GM19035 (cell line): Measurements from ENCODE around the gene MAST3.
"Not testable (repeated sequence)": the region's sequence is repeated elsewhere in the genome, so short reads cannot be mapped to it uniquely, and the experiment has no call there.

Source experiments
- ATAC-seq: cut with Tn5 transposase; IDR thresholded peaks from one replicate; pipeline ENCODE4 v1.9.1; 2021; ENCODE audit not compliant: unreplicated experiment

The MAST3 gene

DNA sequence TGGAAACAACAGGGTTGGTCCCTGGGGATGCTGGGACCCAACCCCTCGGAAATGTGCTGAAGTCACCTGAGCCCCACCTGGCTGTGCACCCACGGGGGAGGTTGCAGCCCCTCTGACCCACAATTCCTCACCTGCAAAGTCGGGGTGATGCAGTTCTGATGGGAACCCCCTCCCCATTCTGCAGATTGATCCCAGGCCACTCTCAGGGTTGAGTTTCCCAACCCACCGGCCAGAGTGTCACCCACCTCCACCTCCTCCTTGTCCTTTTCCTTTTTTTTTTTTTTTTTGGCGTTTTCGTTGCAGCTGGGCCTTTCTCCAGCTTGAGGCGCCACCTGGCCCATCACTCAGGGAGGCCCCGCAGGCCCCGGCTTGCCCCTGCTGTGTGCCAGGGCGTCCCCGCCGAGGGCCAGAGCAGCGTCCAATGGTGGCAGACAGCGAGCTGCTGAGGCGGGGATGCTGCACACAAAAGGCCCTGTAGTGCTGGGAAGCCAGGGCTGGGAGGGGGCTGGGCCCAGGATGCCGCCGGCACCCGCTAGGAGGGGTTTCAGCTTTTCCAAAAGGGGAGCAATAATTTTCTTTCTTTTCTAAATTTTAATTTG, 60.0 kb downstream of the MAST3 start:
- ATAC-seq = no peak

DNA sequence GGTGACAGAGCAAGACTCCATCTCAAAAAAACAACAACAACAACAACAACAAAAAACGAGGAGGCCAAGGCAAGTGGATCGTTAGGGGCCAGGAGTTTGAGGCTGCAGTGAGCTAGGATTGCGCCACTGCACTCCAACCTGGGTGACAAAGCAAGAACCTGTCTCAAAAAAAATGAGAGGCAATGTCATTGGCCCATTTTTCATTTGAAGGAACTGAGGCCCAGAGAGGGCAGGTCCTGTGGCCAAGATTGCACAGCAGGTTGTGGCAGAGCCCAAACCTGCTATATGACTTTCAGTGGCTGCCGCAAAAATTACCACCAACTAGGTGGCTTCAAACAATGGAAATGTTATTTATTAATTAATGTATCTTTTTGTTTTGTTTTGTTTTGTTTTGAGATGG, 60.9 kb downstream of the MAST3 start:
- ATAC-seq = no peak

DNA sequence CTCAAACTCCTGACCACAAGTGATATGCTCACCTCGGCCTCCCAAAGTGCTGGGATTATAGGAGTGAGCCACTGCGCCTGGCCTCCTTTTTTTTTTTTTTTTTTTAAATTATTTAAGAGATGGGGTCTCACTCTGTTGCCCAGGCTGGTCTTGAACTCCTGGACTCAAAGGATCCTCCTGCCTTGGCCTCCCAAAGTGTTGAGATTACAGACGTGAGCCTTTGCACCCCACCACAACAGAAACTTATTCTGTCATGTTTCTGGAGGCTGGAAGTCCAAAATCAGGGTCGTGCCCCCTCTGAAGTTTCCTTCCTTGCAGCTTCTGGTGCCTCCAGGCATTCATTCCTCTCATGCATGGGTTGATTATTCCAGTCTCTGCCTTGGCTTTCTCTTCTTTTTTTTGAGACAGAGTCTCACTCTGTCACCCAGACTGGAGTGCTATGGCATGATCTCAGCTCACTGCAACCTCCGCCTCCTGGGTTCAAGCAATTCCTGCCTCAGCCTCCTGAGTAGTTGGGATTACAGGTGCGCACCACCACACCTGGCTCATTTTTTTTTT, 61.6 kb downstream of the MAST3 start:
- ATAC-seq = not testable (repeated sequence)

DNA sequence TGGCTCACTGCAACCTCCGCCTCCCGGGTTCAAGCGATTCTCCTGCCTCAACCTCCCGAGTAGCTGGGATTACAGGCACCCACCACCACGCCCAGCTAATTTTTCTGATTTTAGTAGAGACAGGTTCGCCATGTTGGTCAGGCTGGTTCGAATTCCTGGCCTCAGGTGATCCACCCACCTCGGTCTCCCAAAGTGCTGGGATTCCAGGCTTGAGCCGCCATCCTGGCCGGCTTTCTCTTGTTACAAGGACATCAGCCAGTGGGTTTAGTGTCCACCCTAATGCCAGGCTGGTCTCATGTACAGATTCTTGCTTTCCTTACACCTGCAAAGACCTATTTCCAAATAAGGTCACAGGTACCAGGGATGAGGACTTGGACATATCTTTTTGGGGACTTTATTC, 62.2 kb downstream of the MAST3 start:
- no peak for ATAC-seq

DNA sequence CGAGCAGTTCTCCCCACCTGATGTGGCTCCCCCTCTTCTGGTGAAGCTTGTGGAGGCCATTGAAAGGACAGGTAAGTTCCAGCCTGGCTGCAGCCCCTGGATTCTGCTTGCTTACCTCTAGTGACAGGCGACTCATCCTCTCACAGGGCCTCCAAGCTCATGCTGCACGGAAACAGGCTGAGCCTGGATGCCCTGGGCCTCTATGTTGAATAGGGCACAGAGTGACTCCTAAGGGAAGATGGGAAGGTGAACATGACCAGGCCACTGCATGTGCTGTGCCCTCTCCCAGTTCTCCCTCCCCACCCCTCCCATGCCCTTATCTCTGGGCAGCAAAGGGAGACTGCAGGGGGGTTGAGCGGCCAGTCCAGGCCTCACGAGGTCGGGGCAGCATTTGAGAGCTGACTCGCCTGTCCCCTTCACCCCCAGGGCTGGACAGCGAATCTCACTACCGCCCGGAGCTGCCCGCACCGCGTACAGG, 63.0 kb downstream of the MAST3 start:
- ATAC-seq = no peak

DNA sequence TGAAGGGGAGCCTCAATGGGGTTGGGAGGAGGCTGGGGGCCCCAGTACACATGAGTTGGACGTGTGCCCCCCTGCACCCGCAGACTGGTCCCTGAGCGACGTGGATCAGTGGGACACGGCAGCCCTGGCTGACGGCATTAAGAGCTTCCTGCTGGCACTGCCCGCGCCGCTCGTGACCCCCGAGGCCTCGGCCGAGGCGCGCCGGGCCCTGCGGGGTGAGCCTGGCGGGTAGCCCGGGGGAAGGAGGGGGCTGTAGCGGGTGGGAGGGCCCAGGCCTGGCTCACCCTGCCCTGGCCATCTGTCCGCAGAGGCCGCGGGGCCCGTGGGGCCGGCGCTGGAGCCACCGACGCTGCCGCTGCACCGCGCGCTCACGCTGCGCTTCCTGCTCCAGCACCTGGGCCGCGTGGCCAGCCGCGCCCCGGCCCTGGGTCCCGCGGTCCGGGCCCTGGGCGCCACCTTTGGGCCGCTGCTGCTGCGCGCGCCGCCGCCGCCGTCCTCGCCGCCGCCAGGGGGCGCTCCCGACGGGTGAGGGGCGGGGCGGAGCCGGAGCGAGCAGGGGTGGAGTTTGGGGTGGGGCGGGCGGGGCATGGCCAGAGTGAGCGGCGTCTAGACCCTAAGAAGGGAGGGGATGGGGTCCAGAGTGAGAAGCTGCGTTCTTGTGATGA, 63.5 kb downstream of the MAST3 start:
- peak; percentile 76 for ATAC-seq

DNA sequence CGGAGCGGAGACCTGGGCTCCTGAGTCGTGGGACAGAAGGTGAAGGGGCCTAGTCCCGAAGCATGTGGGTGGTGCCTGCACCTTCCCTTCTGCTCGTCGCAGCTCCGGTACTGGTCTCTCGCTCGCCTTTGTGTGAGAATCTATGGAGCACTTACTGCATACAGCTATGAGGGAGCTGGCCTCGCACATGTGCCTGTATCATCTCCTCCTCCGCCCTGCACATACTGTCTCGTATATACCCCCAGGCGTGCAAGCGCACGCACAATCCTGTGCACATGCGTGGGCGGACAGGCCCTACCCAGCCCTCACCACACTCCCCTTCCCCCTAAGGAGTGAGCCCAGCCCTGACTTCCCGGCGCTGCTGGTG, 64.0 kb downstream of the MAST3 start:
- ATAC-seq = no peak

DNA sequence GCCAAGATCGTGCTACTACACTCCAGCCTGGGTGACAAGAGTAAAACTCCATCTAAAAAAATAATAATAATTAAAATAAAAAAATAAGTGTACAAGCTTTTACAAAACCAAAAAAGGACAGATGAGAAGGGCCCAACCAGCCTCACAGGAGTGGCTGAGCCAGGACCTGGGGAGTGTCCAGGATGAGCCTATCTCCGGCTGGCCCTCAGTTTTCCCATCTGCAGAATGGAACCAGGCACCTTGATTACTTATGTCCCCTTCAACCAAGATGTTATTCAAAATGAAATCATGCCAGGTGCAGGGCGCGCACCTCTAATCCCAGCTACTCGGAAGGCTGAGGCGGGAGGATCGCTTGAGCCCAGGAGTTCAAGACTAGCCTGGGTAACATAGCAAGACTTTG, 66.5 kb downstream of the MAST3 start:
- ATAC-seq = no peak

DNA sequence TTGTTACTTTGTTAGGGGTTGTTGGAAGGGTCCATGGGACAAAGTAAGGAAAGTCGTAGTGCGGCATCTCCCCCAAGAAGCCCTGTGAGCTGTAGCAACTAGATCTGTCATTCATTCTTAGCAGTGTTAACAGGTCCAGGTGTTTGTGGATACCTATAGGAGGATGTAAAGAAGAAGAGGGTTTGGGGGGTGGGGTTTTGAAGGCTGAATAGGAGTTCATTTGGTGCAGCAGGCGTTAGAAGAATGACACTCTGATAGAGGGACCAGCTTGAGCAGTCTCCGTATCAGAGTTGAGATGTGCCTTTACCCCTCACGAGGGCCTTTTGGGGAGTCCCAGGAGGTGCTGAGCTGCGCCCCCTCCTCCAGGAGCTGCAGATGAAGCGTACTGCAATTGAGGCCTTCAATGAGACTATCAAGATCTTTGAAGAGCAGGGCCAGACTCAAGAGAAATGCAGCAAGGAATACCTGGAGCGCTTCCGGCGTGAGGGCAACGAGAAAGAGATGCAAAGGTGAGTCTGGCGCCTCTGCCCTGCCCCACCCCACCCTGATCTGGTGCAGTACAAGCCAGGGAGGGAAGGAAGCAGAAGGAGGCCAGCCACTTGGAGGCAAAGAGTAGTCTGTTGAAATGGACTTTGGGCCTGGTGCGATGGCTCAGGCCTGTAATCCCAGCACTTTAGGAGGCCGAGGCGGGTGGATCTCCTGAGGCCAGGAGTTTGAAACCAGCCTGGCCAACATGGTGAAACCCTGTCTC, 68.4 kb downstream of the MAST3 start:
- ATAC-seq = no peak

DNA sequence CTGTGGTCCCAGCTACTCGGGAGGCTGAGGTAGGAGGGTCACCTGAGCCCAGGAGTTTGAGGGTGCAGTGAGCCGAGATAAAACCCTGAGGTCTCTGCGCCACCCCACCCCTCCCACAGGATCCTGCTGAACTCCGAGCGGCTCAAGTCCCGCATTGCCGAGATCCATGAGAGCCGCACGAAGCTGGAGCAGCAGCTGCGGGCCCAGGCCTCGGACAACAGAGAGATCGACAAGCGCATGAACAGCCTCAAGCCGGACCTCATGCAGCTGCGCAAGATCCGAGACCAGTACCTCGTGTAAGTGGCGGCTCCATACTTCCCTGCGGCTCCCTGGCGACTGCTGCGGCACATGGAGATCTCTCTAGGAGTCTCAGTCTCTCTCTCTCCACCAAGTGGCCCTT, 69.4 kb downstream of the MAST3 start:
- no peak for ATAC-seq

DNA sequence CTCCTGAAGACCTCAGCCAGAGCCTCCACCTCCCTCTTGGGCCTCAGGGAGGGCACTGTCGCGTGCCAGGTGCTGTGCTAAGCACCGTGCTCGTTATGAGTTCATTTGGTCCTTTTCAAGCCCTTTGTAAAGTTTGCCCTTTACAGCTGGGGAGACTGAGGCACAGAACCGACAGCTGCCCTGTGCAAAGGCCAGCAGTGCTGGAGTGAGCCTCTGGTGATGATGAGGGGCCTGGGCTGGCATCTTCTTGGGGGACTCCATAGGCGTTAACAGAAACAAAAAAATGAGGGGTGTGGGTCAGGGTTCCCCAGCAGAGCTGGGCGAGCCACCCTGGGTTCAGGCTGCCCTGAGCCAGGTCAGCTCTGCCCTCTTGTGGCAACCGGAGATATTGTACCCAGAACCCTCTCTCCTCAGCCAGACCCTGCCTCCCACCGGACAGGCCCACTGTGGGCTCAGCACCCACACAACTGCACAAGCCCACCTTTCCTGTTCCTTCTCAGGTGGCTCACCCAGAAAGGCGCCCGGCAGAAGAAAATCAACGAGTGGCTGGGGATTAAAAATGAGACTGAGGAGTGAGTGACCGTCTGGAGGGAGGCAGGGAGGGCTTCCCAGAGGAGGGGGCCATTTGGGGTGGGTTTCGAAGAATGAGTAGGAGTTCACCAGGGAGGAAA, 70.5 kb downstream of the MAST3 start:
- no peak for ATAC-seq

DNA sequence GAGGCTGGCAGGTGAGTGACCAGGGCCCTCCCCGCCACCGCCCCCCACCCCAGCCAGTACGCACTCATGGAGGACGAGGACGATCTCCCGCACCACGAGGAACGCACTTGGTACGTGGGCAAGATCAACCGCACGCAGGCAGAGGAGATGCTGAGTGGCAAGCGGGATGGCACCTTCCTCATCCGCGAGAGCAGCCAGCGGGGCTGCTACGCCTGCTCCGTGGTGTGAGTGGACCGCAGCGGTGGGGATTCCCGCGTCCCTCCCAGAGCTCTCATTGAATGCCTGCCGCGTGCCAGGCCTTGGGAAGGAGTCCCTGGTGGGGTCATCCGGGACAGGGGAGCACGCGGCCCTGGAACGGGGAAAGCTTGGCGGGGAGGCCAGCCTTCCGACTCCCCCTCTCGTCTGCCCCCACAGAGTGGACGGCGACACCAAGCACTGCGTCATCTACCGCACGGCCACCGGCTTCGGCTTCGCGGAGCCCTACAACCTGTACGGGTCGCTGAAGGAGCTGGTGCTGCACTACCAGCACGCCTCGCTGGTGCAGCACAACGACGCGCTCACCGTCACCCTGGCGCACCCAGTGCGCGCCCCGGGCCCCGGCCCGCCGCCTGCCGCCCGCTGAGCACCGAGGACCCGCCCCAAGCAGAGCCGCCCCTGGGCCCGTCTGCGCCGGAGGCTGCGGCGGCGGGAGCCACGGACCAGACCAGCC, 71.2 kb downstream of the MAST3 start:
- no peak for ATAC-seq

DNA sequence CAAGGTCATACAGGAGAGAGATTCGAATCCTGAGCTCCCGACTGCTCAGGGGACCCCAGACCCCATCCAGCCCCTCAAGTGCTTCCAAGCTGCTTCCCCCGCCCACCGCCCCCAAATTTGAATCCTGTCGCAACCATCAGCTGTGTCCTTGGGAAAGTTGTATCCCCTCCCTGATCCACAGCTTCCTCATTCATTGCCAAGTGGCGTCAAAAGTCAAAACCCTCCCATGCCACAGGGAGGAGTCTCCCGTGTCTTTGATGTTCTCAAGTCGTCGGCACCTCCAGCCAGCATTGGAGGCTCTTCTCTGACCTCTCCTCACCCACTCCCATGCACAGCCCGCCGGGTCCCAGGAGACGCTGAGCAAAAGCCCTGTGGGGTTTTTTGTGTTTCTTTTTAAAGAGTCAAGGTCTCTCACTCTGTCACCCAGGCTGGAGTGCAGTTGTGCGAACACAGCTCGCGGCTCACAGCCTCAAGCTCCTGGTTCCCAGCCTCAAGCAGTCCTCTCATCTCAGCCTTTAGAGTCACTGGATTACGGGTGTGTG, 73.2 kb downstream of the MAST3 start:
- ATAC-seq = no peak

DNA sequence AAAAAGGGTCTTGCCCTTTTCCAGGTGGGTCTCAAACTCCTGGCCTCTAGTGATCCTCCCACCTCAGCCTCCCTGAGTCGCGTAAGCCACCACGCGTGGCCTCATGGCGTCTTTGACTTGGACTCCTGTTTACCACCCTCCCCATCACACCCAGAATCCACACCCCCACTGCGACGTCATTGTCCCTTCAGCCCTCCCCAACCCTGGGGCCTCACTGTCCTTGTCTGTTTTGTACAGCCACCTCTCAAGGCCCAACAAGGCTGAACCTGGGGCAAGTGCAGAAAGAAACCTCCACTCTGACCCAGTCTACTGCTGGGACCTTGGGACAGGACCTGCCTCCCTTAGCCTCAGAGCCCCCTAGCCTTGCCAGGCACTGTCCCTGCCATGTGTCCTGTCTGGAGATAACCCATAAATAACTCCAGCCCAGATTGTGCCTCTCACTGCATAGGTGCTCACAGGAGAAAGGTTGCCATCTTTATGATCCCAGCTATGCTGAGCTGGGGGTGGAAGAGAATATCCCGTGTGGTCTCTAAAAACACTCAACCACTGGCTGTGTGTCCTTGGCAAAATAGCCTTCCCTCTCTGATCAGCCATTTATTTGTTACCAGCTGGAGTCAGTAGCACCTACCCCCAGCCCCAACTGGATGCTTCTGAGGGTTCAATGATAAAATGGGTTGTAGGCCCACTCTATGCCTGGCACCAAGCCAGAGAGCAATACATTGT, 74.2 kb downstream of the MAST3 start:
- ATAC-seq = no peak

DNA sequence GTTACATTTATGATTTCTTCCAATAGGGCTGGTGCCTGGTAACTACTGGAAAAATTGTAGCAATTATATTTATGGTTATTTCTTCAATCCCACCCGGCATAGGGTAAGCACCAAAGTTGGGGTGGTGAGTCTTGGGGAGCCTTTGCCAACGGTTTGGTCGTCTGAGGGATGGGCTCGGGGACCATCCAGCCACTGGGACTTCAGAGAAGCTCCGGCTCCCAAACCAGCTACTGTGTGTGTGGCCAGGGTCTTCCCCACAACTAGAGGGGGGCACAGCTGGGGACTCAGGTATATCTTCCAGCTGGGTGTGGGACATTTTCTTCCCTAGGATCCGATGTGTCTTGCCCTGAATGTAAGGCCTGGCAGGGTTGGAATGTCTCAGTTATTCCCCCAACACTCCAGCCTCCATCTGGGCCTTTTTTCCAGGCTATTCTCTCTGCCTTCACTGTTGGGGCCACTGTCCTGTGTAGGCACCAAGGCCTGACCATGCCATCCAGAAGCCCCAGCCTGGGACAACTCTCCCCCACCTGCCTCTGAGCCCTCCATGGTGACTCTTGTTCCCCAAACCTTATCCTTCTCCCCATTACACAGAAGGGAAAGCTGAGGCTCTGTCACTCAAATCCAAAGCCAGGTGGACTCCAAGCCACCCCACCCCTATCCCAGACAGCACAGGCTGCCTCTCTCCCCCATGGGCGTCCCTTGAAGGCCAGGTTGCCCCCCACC, 74.9 kb downstream of the MAST3 start:
- no peak for ATAC-seq

DNA sequence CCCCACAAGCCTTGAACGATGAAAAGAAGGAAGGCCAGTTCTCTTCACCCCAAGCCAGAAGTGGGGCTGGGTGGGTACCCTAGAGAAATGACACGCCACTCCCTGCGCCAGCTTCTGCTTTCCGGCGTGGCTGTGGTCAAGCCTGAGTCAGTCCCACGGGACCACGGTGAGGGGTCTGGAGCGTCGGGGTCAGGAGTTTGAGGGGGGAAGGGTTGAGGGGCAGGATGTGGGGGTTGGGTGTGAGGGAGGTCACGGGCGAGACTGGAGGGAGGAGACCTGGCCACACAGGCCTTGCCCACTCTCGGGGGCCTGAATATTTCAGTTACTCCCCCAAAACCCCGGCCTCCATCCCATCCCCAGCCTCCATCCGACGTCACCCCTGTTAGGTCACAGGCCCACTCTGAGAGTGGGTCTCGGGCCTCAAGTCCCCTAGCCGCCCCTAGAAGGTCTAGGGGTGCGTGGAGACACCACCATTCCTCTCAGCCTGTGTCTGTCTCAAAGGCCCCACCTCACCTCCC, 75.5 kb downstream of the MAST3 start:
- no peak for ATAC-seq

DNA sequence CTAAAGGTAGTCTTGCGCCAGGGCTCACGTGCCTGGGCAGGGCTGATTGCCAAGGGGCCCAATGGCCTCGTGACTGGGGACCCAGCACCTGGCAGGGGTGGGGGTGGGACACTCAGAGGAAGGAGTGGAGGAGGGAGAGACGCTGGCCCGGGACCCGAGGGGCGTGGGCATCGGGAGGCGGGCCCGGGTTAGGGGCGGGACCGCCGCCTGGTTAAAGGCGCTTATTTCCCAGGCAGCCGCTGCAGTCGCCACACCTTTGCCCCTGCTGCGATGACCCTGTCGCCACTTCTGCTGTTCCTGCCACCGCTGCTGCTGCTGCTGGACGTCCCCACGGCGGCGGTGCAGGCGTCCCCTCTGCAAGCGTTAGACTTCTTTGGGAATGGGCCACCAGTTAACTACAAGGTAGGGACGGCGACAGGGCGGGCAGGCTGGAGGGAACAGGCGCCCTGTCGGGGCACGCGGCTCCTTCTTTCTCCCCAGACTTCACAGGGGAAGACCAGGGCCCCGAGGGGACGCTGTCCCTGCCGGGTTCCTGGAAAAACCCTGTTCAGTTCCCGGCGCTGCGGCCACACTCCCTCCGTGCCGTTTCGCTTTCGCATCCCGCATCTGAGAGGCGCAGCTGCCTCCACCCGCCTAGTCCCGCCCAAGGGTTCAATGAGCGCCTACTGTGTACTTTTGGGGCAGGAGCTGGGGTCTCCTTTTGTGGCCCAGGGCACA, 76.2 kb downstream of the MAST3 start, which contains the start of gene IFI30:
Gene IFI30 (plus strand): TSS at position 242 of the 717 bp plus-strand sequence. CDS start 29 bp downstream, at position 271.
- peak; percentile 46 for ATAC-seq

DNA sequence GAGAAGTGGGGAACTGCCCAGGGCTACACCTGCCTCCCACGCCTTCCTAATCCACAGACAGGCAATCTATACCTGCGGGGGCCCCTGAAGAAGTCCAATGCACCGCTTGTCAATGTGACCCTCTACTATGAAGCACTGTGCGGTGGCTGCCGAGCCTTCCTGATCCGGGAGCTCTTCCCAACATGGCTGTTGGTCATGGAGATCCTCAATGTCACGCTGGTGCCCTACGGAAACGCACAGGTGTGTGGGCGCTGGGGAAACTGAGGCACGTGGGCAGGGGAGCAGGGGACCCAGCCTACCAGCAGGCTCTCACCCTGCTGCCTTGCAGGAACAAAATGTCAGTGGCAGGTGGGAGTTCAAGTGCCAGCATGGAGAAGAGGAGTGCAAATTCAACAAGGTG, 77.4 kb downstream of the MAST3 start:
- no peak for ATAC-seq
